Measurements from ENCODE around the gene MYLK.
A peak's percentile ranks its signal among the peaks of the same experiment; 100 is the strongest.
"Not testable (repeated sequence)": the region's sequence is repeated elsewhere in the genome, so short reads cannot be mapped to it uniquely, and the experiment has no call there.

The MYLK gene

GRCh38 chr3:123712077-123712860, 171.9 kb downstream of the MYLK start:
- no peak overlapping the region for H2BK5ac ChIP-seq (ENCODE audit: low read length)
- no peak overlapping the region for H3K4ac ChIP-seq (ENCODE audit: low read length)
- H3K27ac ChIP-seq (replicated peaks; ENCODE audit: low read length), result no peak overlapping the region
- no peak overlapping the region for H3K23ac ChIP-seq (ENCODE audit: low read depth, low read length, poor library complexity)
- H3K4me2 ChIP-seq (ENCODE audit: insufficient read depth, low read length, poor library complexity, severe bottlenecking), result no peak overlapping the region
- no peak overlapping the region for H4K91ac ChIP-seq (ENCODE audit: low read depth, low read length, poor library complexity)
- peaks cover 10 to 17% of the 10 kb centered on the region in 2 donors for H3K36me3 ChIP-seq (replicated peaks in 1 of 2; ENCODE audit: control insufficient read depth in 2 of 2, insufficient read depth in 2 of 2, low read length in 2 of 2)
- H2AFZ ChIP-seq (ENCODE audit: low read length), result peak overlapping the region; percentile 81
- no peak overlapping the region for H3K14ac ChIP-seq (ENCODE audit: low read length)
- no CpG with 5 or more reads among the region's 14 CpGs for WGBS, 2 donors (ENCODE audit: extremely low coverage in 2 of 2, insufficient read length in 2 of 2, insufficient replicate concordance in 1 of 2)
- H3K18ac ChIP-seq (ENCODE audit: low read length), result no peak overlapping the region
- no peak overlapping the region for H4K8ac ChIP-seq (ENCODE audit: low read depth, low read length)
- no peak overlapping the region for H2BK120ac ChIP-seq (ENCODE audit: low read depth, low read length)
- no peaks in the 10 kb centered on the region for H3K27me3 ChIP-seq (ENCODE audit: control insufficient read depth in 3 of 3, insufficient read depth in 3 of 3, low read depth in 1 of 3, low read length in 3 of 3)
- DNase-seq (ENCODE audit: low spot score), result no peak
- H2BK15ac ChIP-seq (ENCODE audit: low read length), result no peak overlapping the region
- no peak overlapping the region for H3K9ac ChIP-seq (ENCODE audit: low read depth, low read length, poor library complexity)
- no peak overlapping the region for H2BK12ac ChIP-seq (ENCODE audit: low read length)
- H3K4me1 ChIP-seq (ENCODE audit: control insufficient read depth in 2 of 2, insufficient read depth in 1 of 2, low read depth in 1 of 2, low read length in 2 of 2), result peaks cover 4 to 12% of the 10 kb centered on the region in 2 donors
- peak overlapping the region in 1 of 2 donors; percentile 7 for H3K4me3 ChIP-seq (ENCODE audit: low read length in 2 of 2)
- no peaks in the 10 kb centered on the region for H3K9me3 ChIP-seq (replicated peaks in 1 of 2; ENCODE audit: control insufficient read depth in 2 of 2, insufficient read depth in 1 of 2, low read depth in 1 of 2, low read length in 2 of 2)
- H2AK5ac ChIP-seq (ENCODE audit: low read depth, low read length), result no peak overlapping the region
- peaks cover 1% of the 10 kb centered on the region for H3K79me1 ChIP-seq (ENCODE audit: low read depth, low read length)

GRCh38 chr3:123711356-123711755, 172.8 kb downstream of the MYLK start:
- Histone ChIP-seq H3K18ac (ENCODE audit: low read length) (no peak overlapping the region), H2AK5ac (ENCODE audit: low read depth, low read length) (no peak overlapping the region), H3K23ac (ENCODE audit: low read depth, low read length, poor library complexity) (no peak overlapping the region), H4K8ac (ENCODE audit: low read depth, low read length) (no peak overlapping the region), H3K9ac (ENCODE audit: low read depth, low read length, poor library complexity) (no peak overlapping the region), H3K36me3 (replicated peaks in 1 of 2; ENCODE audit: control insufficient read depth in 2 of 2, insufficient read depth in 2 of 2, low read length in 2 of 2) (peaks cover 15 to 16% of the 10 kb centered on the region in 2 donors), H3K4ac (ENCODE audit: low read length) (no peak overlapping the region), H2BK120ac (ENCODE audit: low read depth, low read length) (no peak overlapping the region), H3K4me1 (ENCODE audit: control insufficient read depth in 2 of 2, insufficient read depth in 1 of 2, low read depth in 1 of 2, low read length in 2 of 2) (peaks cover 4 to 12% of the 10 kb centered on the region in 2 donors), H3K4me2 (ENCODE audit: insufficient read depth, low read length, poor library complexity, severe bottlenecking) (no peak overlapping the region), H2AFZ (ENCODE audit: low read length) (peak overlapping the region; percentile 81), H2BK12ac (ENCODE audit: low read length) (no peak overlapping the region), H3K9me3 (replicated peaks in 1 of 2; ENCODE audit: control insufficient read depth in 2 of 2, insufficient read depth in 1 of 2, low read depth in 1 of 2, low read length in 2 of 2) (no peaks in the 10 kb centered on the region), H4K91ac (ENCODE audit: low read depth, low read length, poor library complexity) (no peak overlapping the region), H2BK15ac (ENCODE audit: low read length) (no peak overlapping the region), H3K14ac (ENCODE audit: low read length) (no peak overlapping the region), H3K4me3 (ENCODE audit: low read length in 2 of 2) (no peak overlapping the region), H3K27ac (replicated peaks; ENCODE audit: low read length) (no peak overlapping the region), H3K79me1 (ENCODE audit: low read depth, low read length) (peaks cover 1% of the 10 kb centered on the region), H2BK5ac (ENCODE audit: low read length) (no peak overlapping the region), H3K27me3 (ENCODE audit: control insufficient read depth in 3 of 3, insufficient read depth in 3 of 3, low read depth in 1 of 3, low read length in 3 of 3) (no peaks in the 10 kb centered on the region)
- no peak for DNase-seq (ENCODE audit: low spot score)
- WGBS, 2 donors (ENCODE audit: extremely low coverage in 2 of 2, insufficient read length in 2 of 2, insufficient replicate concordance in 1 of 2), result no CpG with 5 or more reads among the region's 3 CpGs

DNA sequence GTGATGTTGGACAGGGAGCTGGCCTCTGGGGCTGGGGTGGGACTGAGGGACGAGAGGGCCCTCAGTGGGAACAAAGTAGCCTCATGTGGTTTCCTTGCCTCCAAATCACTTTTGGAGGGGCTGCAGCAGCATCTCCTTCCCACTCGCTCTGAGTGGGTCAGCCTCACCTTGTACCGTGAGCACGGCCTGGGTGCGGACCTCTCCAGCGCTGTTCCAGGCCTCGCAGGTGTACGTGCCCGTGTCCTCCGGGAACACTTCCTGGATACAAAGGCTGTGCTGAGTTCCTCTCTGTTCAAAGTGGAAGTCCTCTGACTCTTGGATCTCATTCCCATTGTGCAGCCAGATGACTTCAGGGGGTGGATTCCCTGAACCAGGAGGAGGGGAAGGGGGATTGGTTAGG, 175.6 kb downstream of the MYLK start:
- no CpG with 5 or more reads among the region's 10 CpGs for WGBS, 2 donors (ENCODE audit: extremely low coverage in 2 of 2, insufficient read length in 2 of 2, insufficient replicate concordance in 1 of 2)
- peak overlapping the region; percentile 57 for H3K18ac ChIP-seq (ENCODE audit: low read length)
- H2BK5ac ChIP-seq (ENCODE audit: low read length), result no peak overlapping the region
- H3K4ac ChIP-seq (ENCODE audit: low read length), result no peak overlapping the region
- H3K27me3 ChIP-seq (ENCODE audit: control insufficient read depth in 3 of 3, insufficient read depth in 3 of 3, low read depth in 1 of 3, low read length in 3 of 3), result no peaks in the 10 kb centered on the region
- H2AK5ac ChIP-seq (ENCODE audit: low read depth, low read length), result no peak overlapping the region
- no peak overlapping the region for H2AFZ ChIP-seq (ENCODE audit: low read length)
- H3K4me3 ChIP-seq (ENCODE audit: low read length in 2 of 2), result no peak overlapping the region
- peaks cover 4 to 12% of the 10 kb centered on the region in 2 donors for H3K4me1 ChIP-seq (ENCODE audit: control insufficient read depth in 2 of 2, insufficient read depth in 1 of 2, low read depth in 1 of 2, low read length in 2 of 2)
- DNase-seq (ENCODE audit: low spot score), result no peak
- no peak overlapping the region for H2BK120ac ChIP-seq (ENCODE audit: low read depth, low read length)
- H3K9me3 ChIP-seq (replicated peaks in 1 of 2; ENCODE audit: control insufficient read depth in 2 of 2, insufficient read depth in 1 of 2, low read depth in 1 of 2, low read length in 2 of 2), result no peaks in the 10 kb centered on the region
- no peak overlapping the region for H4K8ac ChIP-seq (ENCODE audit: low read depth, low read length)
- H3K23ac ChIP-seq (ENCODE audit: low read depth, low read length, poor library complexity), result no peak overlapping the region
- H3K79me1 ChIP-seq (ENCODE audit: low read depth, low read length), result peaks cover 1% of the 10 kb centered on the region
- no peak overlapping the region for H2BK15ac ChIP-seq (ENCODE audit: low read length)
- no peak overlapping the region for H4K91ac ChIP-seq (ENCODE audit: low read depth, low read length, poor library complexity)
- H3K9ac ChIP-seq (ENCODE audit: low read depth, low read length, poor library complexity), result no peak overlapping the region
- no peak overlapping the region for H3K14ac ChIP-seq (ENCODE audit: low read length)
- H3K4me2 ChIP-seq (ENCODE audit: insufficient read depth, low read length, poor library complexity, severe bottlenecking), result no peak overlapping the region
- peaks cover 13 to 15% of the 10 kb centered on the region in 2 donors for H3K36me3 ChIP-seq (replicated peaks in 1 of 2; ENCODE audit: control insufficient read depth in 2 of 2, insufficient read depth in 2 of 2, low read length in 2 of 2)
- no peak overlapping the region for H2BK12ac ChIP-seq (ENCODE audit: low read length)
- H3K27ac ChIP-seq (replicated peaks; ENCODE audit: low read length), result no peak overlapping the region

DNA sequence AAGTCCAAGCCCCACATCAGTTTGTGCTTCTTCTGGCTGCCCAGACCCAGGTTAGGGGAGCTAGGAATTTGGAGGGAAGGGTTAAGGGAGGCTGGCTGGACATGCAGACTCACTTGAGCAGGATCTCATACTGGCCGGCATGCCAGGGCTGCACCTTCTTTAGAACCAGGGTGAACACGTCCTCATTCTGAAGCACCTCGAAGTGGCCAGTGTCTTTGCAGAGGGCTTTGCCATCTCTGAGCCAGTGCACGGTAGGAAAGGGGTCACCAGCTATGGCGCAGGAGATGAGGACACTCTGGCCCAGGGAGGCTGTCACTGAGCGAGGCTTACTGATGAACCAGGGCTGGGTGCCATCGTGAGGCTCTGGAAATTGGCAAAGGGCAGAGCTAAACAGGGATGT, 176.5 kb downstream of the MYLK start:
- H3K23ac ChIP-seq (ENCODE audit: low read depth, low read length, poor library complexity); H3K27me3 ChIP-seq (ENCODE audit: control insufficient read depth in 3 of 3, insufficient read depth in 3 of 3, low read depth in 1 of 3, low read length in 3 of 3); H3K14ac ChIP-seq (ENCODE audit: low read length); H2BK120ac ChIP-seq (ENCODE audit: low read depth, low read length); H2AFZ ChIP-seq (ENCODE audit: low read length); H3K9me3 ChIP-seq (replicated peaks in 1 of 2; ENCODE audit: control insufficient read depth in 2 of 2, insufficient read depth in 1 of 2, low read depth in 1 of 2, low read length in 2 of 2); H4K8ac ChIP-seq (ENCODE audit: low read depth, low read length); H2AK5ac ChIP-seq (ENCODE audit: low read depth, low read length); H2BK5ac ChIP-seq (ENCODE audit: low read length); H3K9ac ChIP-seq (ENCODE audit: low read depth, low read length, poor library complexity); H3K4me3 ChIP-seq (ENCODE audit: low read length in 2 of 2); H2BK12ac ChIP-seq (ENCODE audit: low read length); H3K4ac ChIP-seq (ENCODE audit: low read length); H2BK15ac ChIP-seq (ENCODE audit: low read length); H3K18ac ChIP-seq (ENCODE audit: low read length); DNase-seq (ENCODE audit: low spot score); H4K91ac ChIP-seq (ENCODE audit: low read depth, low read length, poor library complexity); H3K4me2 ChIP-seq (ENCODE audit: insufficient read depth, low read length, poor library complexity, severe bottlenecking); H3K79me1 ChIP-seq (ENCODE audit: low read depth, low read length); H3K27ac ChIP-seq (replicated peaks; ENCODE audit: low read length): not testable (repeated sequence)
- Histone ChIP-seq H3K36me3 (replicated peaks in 1 of 2; ENCODE audit: control insufficient read depth in 2 of 2, insufficient read depth in 2 of 2, low read length in 2 of 2) (peaks cover 10 to 15% of the 10 kb centered on the region in 2 donors), H3K4me1 (ENCODE audit: control insufficient read depth in 2 of 2, insufficient read depth in 1 of 2, low read depth in 1 of 2, low read length in 2 of 2) (peaks cover 4 to 10% of the 10 kb centered on the region in 2 donors)
- WGBS, 2 donors (ENCODE audit: extremely low coverage in 2 of 2, insufficient read length in 2 of 2, insufficient replicate concordance in 1 of 2), result no CpG with 5 or more reads among the region's 7 CpGs

Measured in neuronal stem cell (in vitro differentiated cells).